Dermis blood vessel endothelial cell (primary cell): Measurements from ENCODE around the gene STK17B. TPM values are rescaled to one million over a fixed set of nuclear protein-coding genes. Genes with fewer than 3 reads are reported as not detected.
"Not testable (repeated sequence)": the region's sequence is repeated elsewhere in the genome, so short reads cannot be mapped to it uniquely, and the experiment has no call there.

Experiments
- DNase-seq: peaks from one replicate; pipeline ENCODE4 v3.0.0; 2010
- total RNA-seq: library from RNA; depleted of rRNA; stranded (reverse); fragments of >200 nt; gene quantifications from 2 replicates; pipeline ENCODE4 v1.2.3, GENCODE V29; 2014

Gene STK17B
- total RNA-seq, 1 donor from 2014 or later, result 19.7 TPM

DNA sequence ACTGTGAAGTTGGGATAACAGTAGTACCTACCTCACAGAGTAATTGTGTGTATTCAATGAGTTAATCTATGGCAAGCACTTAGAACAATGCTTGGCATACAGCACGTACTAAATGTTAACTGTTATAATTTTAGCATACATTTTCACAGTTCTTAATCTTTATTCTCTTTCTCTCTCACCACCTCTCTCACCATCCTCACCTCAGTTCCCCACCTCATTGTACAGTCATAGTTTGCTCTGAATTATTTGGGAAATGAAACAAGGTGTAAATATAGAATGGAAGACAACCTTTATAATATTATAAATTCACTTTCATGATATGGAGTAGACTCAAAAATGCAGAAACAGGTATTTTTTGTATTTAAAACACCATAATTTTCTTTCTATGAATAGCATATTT, 62.8 kb downstream of the STK17B start:
- DNase-seq, result no peak

DNA sequence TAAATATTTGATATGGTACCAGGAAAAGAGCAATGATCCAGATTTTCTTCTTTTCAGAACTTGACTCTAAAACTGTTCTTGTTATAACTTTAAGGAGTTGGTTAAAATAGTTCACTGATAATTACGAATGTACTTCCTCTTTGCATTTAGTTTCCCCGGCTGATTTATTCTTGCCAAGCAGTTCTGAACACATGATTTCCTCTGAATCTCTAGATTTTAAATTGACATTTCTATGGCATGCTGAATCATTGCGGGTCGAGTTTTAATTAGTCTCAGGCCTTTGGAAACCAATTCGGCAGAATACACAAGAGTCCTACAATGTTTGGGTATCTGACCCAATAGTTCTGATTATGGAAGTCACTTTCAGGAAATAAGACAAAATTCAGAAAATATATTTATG, 65.4 kb downstream of the STK17B start:
- peak; percentile 58 for DNase-seq

DNA sequence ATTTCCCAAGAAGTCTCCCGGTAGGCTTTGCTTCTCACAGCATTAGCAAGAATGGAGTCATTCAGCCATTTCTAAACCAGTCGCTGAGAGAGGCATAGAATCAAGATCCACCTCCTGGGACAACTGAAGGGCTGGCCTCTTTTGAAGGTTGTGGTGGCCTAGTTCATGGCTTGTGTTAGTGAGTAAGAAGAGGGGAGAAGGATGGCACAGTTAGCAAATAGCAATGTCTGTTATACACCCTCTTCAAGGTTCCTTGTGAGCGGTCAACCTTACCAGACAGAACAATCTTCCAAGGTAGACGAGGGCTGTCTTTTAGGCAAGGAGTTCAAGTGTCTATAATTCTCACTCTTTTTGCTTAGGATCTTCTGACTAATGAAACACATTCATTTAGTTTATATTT, 67.3 kb downstream of the STK17B start:
- DNase-seq, result no peak

DNA sequence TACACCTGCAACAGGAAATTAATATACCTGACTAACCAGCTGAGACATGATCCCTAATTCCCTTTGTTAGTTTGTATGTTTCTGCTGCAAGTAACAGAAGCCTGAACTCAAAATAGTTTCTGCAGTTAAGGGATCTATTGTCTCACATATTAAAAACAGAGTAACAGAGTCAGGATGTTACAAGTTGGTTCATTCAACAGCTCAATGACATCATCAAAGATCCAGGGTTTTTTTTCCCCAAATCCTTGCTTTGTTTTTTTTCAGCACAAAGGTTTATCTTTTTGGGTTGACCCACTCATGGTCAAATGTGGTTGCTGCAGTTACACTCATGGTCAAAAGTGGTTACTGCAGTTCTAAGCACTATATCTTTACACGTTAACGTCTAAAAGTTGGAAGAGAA, 67.8 kb downstream of the STK17B start:
- DNase-seq, result no peak

DNA sequence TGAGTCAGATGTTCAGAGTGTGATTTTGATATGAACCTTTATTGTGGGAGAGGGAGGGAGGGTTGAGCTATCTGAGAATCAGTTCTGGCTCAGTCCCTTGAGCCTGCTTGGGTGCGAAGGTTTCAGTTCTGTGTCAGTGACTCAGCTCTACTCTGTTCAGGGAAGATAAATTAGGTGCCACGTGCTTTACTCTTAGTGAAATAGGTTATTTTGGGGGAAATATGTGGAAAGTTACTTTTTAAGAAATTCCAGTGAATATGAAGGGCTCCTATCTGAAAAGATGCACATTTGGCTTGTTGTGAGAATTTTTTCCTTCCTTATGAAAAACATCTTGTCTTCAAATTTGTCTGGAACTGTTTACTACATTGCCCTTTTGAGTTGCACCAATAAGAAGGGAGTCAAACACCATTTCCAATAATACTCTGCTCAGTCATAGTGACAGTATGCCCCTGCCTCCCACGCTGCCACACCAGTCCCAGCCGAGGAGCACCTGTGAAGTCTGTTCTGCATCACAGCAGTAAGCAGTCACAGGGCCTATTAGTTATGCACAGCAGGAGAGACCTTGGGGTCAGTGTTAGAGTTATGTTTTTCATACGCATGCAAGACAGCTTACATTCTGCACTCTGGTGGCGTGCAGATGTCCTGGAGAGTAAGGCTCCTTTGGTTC, 69.9 kb downstream of the STK17B start:
- DNase-seq, result no peak

DNA sequence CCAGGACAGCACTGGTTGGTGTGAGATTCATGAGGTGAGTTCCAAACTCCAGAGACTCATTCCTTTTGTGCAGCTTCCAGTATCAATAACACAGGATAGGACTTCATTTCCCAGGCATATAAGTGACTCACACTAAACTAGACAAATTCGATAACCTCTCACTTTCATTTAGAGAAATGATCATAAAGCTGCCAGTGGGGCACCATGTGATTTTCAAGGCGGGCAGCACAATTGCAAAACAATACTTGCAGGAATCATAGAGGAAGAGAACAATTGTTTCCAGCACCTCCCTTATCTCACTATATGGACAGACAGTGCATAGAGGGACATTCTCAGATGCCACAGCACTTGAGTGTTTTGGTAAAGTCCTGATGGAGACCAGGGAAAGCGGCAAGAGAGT, 71.5 kb downstream of the STK17B start:
- DNase-seq, result peak; percentile 44

DNA sequence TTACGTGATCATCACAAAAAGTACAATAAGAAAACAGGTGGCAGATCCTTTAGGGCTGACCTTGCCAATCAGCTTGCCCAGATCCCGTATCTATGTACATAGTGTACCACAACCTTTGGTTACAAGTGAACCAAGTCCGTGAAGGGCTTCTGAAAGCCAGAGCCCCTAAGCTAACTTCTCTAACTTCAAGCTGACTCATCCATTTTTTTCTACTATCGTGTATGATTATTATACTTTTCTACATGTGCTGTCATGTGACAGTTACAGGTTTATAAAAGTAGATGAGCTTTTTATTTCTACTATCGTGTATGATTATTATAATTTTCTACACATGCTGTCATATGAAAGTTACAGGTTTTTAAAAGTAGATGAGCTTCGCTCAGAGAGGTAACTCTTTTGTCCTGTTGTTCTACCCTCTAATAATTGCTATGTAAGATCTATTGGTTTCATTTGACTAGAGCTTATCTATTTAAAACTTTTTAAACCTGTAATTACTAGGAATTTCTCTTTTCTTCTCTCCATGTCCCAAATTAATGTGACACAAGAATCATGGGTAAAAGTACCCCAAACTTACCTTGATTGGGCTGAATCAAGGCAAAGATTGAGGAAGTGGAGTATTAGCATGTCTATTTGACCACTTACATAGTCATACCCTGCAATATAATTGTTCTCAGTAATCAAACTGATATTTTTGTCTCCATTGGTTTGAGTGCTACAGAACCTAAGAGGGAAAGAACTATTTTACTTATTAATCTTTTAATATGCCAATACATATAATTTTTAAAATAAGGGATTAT, 73.3 kb downstream of the STK17B start:
- no peak for DNase-seq

DNA sequence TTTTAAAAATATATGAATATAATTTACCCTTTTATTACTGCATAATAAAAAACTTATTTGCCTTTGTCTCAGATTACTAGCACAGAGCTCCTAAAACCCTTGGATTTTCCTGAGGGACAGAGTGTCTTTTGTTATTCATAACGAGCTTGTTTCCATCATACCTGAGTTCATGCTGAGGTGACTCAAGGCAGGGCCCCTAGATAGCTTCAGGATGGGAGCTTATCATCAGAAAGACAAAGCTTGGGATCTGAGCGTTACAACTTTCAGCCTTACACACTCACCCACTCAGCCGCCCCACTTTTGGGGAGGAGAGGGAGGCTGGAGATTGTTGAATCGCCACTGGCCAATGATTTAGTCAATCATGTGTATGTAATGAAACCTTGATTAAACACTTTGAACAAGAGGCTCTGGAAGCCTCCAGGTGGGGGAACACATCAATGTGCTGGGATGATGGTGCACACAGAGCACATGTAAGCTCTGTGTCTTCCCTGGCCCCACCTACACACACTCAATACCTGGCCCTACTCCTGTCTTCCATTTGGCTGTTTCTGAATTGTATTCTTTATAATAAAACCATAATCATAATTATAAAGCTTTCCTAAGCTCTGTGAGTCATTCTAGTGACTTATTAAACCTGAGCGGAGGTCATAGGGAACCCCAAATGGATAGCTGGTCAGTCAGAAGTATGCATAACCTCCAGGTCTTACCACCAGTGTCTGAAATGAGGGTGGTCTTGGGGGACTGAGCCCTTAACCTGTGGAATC, 74.2 kb downstream of the STK17B start:
- DNase-seq, result no peak

DNA sequence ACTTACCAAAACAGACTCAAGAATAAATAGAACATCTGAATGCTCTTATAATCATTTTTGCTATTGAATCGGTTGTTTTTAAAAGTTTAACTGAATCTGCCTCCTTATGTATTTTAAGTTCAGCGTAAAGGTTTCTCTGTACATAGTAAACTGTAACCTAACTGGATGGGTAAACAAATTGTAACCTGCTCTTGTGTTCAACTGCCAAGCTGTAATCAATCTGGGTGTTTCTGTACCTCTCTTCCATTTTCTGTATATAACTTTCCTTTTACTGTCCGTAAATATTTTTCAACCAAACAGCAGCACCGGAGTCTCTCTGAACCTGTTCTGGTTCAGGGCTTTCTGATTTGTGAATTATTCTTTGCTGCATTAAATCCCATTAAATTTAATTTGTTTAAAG, 75.1 kb downstream of the STK17B start:
- no peak for DNase-seq

DNA sequence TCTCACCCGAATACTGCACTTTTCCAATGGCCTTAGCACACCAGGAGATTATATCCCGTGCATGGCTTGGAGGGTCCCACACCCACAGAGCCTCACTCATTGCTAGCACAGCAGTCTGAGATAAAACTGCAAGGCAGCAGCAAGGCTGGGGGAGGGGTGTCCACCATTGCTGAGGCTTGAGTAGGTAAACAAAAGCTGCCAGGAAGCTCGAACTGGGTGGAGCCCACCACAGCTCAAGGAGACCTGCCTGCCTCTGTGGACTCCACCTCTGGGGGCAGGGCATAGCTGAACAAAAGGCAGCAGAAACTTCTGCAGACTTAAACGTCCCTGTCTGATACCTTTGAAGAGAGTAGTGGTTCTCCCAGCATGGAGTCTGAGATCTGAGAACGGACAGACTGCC, 81.9 kb downstream of the STK17B start:
- not testable (repeated sequence) for DNase-seq

DNA sequence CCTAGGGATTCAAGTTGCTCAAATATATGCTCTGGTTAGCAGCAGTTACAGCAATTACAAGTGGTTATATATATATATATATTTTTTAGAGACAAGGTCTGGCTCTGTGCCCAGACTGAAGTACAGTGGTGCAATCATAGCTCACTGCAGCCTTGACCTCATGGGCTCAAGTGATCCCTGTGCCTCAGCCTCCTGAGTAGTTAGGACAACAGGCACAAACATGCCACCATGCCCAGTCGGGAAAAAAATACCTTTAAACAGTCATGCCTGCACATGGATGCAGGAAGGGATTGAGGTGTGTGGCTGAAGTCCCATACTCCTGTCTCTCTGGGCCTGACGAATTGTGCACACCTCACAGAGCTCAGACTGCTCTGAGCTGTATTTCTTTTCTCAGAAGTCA, 83.2 kb downstream of the STK17B start:
- DNase-seq, result no peak

DNA sequence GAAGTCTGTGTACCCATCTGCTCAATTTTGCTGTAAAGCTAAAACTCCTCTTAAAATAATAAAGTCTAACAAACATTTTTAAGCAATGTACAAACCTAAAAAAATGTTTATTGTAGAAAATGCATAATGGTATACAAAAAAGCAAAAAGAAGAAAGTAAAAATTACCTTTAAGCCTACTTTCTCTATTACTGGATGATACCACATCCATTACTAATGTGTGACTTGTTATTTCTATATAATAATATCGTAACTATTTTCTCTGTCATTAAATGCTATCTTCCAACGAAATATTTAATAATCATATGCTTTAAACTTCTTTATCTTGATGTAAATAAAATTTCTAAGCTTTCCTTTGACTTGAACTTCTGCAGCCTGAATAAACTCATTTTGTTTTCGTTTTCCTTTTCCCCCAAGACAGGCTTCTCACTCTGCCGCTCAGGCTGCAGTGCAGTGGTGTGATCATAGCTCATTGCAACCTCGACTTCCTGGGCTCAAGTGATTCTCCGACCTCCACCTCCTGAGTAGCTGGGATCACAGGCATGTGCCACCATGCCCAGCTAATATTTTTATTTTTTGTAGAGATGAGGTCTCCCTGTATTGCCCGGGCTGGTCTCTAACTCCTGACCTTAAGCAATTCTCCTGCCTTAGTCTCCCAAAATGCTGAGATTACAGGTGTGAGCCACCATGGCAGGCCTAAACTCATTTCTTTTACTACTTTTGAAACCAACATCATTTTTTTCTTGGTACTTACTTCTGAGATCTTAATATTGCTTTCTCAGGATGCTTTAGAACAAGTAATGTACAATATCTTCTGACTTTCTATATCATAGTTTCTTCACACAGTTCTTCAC, 84.6 kb downstream of the STK17B start:
- no peak for DNase-seq

DNA sequence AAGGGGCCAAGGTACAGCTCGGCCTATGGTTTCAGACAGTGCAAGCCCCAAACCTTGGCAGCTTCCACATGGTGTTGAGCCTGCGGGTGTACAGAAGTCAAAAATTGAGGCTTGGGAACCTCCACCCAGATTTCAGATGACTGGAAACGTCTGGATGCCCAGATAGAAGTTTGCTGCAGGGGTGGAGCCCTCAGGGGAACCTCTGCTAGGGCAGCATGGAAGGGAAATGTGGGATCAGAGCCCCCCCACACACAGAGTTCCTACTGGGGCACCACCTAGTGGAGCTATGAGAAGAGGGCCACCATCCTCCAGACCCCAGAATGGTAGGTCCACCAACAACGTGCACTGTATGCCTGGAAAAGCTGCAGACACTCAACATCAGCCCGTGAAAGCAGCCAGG, 87.8 kb downstream of the STK17B start:
- no peak for DNase-seq

Other genes starting within 250 kb of the STK17B start
- gene DNAH7, start 102.7 kb downstream of the STK17B start, total RNA-seq, result 0.09 and 0.17 TPM in 2 replicates